ENCODE results near the gene LCP1.

LCP1 gene

DNA sequence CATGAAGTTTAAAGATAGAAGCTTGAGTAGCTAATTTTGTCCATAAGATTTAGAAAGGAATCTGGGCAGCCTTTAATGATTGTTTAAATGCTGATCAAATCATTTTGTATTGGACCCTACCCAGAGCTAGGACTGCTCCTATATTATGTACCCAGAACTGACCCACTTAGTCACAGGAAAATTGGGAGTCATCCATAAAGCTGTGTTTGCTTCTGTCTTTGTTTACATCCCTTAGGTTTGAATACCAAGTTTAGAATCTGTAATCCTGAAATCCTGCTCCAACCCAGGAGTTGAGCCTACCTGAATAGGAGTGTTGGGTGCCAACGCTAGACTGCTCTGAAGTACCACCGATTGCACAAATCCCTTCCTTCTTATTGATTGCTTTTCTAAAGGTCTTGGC lies 23.8 kb downstream of the LCP1 start:
- no peak for DNase-seq

DNA sequence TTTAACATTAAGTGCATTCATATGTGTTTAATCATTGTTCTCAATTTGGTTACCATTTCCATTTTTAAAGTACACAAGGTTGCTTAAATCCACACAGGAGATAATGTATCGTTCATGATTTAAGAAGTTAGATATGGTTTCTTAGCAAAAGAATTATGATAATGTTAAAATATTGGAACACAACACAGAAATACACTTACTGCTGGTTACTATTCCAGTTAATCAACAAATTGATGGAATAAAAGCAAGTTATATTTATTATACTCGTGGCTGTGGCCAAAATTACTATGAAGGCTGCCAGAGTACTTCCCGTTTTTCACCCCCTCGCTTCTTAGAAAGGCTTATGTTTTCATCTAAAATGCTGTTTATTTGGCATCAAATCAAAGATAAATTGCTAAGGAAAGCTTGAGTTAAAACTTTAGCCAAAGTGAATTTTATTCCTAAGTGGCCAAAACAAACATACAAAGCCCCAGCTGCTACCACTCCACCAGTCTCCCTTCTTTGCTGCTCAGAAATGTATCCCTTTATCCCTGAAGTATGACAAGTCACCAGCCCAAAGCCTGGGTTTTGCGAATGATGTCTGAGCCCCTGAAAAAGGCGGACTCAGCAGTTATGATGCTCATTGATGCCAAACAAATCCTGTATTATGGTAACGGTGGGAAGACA lies 27.7 kb downstream of the LCP1 start:
- DNase-seq = no peak

DNA sequence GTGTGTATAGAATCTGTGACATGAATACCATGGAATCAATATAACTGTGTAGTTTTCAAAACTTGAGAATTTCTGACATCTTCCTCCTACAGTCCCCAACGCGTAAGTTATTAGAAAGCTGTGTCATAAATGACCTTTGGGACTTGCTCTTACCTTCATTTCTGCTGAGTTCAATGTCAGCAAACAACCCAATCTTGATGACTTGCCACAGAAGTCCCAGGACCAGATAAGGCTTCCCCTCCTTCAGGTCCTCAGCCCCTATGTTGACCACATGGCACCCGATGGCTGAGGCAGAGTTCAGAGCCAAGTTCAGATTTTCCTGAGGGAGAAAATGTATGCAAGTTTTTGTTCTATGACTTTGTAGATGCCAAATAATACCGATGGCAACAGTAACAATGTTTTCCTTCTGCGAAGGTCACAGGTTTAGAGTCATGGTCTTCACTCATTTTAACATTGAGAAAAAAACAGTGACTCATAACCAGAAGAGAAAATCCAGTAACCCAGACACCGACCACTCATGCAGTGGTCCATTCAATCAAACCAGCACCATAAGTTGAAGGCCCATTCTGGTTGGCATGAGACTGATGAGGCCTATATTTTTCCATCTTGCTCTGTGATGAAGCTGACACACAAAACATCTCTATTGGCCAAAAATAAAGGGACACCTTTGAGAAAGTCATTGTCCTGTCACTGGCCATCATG lies 29.2 kb downstream of the LCP1 start:
- no peak for DNase-seq

DNA sequence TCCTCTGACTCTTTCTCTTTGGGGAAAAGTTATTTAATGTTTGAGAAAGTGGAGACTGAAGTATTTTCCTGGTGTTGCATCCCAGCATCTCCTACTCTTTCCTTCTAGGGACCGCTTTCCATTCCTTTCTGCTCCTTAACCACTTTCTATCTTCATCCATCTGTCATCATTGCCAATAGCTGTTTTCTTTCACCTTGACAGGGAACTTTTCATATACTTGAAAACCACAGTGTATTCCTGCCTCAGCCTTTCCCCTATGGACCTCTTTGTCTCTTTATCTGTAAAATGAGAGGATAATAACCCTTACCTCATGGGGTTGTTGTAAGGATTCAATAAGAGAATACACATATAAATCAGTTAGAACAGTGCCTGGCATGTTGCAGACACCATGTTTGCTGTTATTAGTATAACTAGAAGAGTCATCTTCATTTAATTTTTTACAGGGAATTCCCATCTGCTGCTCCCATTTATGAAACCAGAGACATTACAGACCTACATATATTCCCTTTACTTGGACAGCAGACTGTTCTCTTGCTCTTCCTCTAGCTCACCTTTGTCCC lies 31.8 kb downstream of the LCP1 start:
- no peak for DNase-seq

DNA sequence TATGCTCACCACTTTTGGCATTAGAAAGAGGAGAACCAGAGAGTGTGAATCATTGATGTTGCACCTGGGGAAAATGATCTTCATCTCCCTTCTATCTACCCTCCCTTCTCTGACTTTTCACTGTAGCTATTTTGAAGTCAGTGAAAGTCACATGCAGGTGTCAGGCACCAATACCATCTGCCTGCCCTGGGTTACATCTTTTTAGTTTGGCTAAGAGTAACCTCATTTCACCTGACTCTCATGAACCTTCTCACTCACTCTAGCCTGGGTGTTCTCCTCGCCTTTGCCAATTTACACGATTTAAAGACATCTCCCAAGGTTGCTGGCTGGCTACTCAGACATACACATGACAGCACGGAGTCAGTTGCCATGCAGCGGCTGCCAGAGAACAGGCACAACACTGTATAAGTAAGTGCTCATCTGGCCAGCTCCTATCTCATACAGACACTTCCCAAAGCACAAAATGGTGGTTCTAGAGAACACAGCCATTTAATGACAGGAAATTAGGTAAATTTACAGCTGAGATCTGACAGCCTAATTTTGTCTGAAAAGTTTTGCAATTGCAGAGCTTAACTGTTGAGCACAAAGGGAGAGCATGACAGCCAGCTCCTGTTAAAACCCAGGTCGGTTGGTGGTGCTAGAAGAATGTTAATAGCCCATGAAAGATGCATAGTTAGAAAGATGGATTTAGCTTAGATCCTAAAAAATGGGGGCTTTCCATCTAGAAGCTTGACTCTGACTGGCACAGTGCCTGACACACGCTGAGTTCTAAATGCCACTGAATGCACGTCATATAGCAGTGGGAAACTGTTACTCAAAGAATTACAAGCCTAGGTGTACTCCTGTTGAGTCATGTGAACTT lies 32.5 kb downstream of the LCP1 start:
- DNase-seq = peak in 1 of 2 experiments; percentile 14

DNA sequence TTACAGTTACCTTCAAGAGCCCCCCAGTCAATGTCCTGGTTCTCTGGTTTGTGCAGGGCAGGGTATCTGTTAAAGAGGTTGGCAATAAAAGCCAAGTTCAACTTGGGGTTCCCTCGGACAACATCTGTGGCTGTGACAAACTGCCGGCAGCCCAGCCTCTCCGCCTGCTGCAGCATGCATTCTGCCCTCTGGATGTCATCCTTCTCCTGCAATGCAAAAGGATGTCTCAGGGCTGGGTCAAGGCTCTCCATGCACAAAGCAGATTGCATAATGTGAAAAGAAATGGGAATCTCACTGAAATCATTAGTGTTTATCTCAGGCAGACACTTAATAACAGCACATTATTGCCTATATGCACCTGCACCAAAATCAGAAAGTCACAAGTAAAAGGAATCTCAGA lies 35.1 kb downstream of the LCP1 start:
- no peak for DNase-seq

DNA sequence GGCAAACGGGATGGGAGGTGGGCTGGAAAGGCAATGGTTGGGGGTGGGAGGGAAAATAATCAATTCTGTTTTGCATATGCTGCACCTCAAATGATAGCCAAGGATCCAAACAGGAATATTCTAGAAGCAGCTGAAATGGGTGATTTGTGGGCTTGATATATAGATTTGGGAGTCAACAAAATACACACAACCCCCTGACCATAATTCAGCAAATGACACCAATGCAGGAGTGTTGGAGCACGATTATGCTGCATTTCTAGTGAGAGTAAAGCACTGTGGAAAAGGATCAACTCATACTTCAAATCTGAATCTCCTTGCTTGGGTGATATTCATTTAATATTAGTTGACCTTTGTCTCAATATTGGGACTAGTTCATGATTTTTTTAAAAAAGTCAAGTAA lies 36.0 kb downstream of the LCP1 start:
- no peak for DNase-seq

DNA sequence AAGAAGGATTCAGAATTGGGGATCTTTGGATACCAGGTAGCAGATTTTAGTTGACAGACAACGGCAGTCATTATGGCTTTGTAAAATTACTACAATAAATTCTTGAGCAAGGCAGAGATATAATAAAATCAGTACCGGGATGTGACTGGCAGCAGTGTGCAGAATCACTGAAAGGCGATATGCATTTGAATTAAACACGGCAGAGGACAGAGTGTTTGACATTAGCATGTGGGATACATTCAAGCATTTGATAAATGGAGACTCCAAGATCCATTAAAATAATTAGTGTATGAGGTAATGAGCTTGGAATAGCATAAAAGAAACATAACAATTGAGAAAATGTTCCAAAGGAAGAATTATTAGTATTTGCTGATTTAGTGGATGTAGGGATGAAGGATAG lies 36.8 kb downstream of the LCP1 start:
- no peak for DNase-seq

DNA sequence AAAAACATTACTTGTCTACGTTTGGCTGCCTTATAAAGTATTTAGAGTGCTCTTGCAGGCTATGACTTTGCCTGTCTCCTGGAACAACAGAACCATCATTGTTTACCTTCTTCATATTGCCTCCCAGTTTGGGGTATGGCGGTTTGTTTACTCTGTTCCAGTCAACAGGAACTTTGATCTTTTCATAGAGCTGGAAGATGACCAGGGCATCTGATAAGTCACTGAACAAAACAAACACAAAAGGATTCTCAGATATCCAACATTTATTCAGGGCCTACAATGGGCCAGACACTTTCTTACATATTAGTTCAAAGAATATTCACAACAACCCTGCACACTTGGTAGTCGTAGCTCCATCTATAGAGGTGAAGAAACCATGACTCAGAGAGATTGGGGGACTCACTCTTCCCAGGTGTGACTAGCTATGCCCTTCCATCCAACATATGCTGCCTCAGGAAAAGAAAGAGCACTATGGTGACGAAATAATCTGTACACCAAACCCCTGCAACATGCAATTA lies 38.7 kb downstream of the LCP1 start:
- DNase-seq = no peak

DNA sequence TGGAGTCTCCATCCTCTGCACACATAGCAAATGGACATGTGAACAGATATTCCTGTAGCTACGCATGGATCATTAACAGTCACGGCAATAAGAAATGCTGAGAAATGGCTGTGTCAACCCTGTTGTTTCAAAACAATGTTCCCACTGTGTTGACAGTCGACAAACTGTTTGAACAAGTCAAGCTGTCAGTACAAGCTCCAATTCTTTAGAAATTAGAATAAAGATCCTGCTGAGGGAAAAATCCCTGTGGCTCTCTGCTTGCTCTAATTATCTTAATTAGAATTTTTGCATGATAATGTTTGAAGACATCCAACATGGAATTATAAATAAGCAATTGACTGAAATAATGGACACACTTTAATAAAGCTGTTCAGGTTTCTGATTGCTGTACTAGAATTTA lies 39.2 kb downstream of the LCP1 start:
- DNase-seq = no peak

DNA sequence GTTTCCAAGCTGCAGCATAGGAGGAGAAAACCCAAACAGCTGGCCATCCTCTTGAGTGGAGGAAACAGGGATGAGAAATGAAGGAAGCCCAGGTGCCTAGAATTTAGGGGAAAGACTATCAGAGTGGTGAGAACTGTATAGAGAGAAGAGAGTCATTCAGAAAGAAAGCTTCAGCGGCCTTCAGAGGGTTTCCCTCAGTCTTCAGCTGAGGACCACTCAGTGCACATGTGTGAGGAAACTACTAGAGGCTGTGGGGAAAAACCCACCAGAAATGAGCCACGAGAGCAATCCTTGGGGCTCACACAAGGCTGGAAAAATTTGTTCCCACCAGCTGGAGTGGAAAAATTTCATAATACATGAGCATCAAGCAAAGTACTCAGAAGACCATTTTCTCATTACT lies 41.9 kb downstream of the LCP1 start:
- no peak for DNase-seq

DNA sequence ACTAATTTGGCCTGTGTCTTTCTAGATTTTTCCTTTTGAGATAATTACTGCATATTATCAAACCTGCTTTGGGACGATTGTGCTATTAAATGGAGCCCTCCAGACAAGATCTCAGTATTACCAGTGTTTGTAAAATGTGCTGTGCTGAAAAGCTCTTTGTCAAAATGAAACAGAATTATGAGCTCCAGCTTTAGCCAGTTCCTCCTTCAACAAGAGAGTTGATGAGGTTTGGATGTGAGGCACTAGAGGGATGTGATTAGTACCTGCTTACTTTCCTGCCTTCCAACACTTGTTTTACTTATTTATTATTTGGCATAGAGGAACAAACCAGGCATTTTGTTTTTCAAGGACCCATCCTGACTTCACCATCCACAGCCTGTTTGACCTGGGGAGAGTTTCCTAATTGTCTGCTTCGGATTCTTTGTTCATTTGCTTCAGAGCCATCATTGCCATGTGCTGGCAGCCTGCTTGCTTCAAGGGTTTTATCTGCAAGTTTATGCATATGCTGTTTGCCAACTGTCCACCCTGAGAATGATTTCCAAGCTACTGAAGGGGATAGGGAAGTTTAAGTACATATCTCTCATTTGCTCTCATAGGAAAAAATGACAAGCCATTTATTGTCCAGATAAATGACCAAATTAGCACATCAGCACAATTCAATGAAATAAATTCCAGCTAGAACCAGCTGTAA lies 44.2 kb downstream of the LCP1 start:
- no peak for DNase-seq

DNA sequence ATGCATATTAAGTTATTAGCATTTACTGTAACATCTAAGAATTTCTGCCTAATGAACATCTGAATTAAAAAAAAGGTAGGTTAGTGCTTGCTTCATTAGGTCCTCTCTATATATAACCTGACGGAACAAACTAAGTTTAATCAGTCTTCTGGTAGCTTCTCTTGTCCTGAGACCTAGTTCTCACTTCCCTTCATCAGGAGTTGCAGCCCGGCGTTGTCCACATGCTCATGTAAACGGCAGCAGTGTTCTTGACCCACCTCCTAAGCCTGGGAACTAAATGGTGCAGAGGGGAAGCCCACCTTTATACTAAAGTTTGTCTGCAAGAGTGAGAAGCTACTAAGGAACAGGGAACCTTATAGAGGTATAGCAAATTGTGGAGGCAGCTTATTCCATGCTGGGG lies 45.3 kb downstream of the LCP1 start:
- DNase-seq = no peak

DNA sequence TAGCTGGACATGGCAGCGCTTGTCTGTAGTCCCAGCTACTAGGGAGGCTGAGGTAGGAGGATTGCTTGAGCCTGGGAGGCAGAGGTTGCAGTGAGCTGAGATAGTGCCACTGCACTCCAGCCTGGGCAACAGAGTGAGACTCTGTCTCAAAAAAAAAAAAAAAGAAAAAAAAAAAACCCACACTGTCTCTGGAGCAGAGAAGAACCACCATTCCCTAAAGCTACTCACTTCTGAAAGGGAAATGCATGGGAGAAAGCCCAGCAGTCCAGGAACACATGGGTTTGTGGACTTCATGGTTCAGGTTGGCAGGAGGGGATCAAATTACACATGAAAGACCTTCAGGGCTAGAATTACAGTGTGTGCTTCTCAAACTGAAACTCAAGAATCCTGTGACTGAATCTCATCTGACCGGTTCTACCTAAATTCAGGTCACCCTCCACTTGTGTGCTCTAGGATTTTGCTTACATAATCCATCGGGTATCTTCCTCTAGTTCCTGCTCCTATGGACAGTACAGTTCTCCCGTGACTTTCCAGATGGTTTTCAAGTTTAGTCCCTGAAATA lies 46.9 kb downstream of the LCP1 start:
- DNase-seq = no peak

DNA sequence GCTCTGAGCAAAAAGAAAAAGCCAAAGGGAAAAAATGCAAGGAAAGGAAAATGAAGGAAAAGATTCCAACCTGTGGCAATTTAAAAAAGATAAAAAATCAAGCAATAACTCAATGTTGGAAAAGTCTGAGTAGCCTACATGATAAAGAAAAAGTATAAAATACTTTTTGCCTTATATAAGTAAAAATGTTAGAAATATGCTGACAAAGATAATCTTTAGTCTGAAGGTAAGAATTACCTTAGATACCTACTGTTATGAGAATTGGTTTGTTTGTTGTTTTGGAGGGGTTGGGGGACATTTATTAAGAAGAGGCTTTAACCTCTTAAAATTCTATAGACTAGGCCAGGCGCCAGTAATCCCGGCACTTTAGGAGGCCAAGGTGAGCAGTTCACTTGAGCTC lies 47.5 kb downstream of the LCP1 start:
- no peak for DNase-seq

DNA sequence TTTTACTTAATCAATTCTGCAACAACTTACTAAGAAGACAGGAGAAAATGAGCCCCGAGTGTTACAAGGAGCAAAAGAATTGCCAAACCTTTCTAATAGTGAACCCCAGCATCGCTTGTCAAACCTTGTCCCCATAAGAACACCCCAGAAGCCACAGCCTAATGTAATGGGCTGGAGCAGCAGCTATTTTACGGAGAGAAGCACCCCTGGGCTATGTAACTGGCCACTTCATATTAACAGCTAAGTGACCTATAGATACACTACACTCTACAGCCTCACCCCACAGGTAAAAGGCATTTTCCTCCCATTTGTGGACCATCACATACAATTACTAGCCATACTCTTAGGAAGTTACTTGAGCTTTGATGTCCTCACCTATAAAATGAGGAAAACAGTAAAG lies 49.9 kb downstream of the LCP1 start:
- DNase-seq = no peak

DNA sequence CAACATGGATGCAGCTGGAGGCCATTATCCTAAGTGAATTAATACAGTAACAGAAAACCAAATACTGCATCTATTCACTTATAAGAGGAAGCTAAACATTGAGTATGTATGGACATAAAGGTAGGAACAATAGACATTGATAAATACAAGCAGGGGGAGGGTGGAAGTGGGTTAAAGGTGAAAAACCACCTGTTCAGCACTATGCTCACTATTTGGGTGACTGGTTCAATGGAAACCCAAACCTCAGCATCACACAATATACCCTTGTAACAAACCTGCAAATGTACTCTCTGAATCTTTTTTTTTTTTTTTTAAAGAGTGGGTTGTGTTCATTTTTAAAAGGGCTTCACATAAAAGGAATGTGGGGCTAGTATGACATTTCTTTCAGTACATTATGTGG lies 50.3 kb downstream of the LCP1 start:
- DNase-seq = no peak

DNA sequence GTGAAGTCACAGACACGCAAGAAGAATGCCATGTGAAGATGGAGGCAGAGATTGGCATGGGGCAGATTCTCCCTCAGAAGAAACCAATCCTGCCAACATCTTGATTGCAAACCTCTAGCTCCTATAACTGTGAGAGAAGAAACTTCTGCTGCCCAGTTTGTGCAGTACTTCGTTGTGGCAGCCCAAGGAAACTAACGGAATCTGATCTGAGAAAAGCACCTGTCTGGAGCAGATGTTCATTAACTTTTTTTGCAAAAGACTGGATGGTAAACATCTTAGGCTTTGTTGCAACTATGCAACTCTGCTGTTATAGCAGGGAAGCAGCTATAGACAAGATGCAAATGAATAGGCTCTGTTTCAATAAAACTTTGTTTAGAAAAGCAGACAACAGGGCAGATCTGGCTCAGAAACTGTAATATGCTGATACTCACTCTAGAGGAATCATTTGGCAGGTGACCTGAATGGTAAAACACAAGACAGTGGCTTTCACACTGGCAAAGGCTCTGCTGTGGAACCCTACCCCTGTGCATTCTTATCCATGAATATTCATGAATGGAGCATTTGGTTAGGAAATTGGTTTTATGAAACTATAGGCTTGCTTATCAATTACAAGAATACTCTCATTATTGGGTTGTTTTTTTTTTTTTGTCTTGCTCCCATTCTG lies 51.9 kb downstream of the LCP1 start:
- no peak for DNase-seq

DNA sequence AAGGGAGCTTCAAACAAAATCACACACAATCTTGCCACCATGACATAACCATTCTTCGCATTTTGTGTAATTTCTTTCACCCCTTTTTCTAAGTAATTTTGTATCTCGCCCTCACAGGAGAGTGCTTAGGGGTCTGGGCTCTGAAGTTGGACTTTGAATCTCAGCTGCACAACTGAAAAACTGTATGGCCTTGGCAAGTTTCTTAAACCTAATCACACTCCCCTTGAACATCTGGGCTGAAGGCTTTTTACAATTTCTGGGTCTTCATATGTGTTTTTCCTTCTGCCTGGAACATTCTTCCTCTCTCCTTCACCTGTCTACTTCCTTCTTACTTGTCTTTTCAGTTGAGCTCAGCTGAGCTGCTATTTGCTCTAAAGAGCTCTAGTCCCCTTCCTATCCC lies 52.9 kb downstream of the LCP1 start:
- no peak for DNase-seq

DNA sequence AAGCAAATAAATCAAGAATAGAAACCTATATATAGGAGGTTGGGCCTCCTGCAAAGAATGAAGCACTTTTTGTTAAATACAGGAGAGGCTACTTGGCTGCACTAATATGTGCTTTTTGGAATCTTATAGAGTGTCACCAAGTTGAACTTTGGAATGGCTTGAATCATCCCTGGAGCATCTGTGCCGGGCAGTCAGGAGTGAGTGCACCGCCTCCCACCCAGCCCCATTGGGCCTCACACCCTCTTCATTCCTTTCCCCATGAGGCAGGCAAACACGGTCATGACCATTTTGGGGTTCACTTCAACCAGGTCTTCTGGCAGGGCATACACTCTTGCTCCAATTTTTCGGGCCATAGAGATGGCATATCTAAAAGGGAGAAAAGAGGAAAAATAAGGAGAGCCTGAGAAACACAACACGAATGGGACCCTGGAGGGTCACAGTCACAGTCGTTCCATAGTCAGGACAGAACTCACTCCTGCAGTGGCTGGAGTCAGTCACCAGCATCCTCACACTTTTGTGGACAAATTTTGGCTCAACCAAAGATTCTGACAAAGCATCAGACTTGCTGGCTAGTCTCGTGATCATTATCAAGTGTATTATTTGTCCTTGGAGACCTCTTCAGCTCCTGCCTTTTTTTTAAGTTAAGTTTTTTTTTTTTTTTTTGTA lies 54.5 kb downstream of the LCP1 start:
- DNase-seq = no peak

Measured in activated CD4-positive, alpha-beta T cell treated with anti-CD3 and anti-CD28 coated beads, Interleukin-2, amount 50 U/mL, for 4 hours (primary cell).